ENCODE data around the gene CA10. TPM values are rescaled to one million over a fixed set of nuclear protein-coding genes. Genes with fewer than 3 reads are reported as not detected.

The CA10 gene
- total RNA-seq, 1 experiment from 2014 or later, result not detected

GRCh38 chr17:51818777-51819176 lies 339.7 kb downstream of the CA10 start:
- DNase-seq (ENCODE audit: low read depth), result no peak

- no peak for DNase-seq (ENCODE audit: low read depth)
These were observed 340.6 kb downstream of the CA10 start for GRCh38 chr17:51817955-51818354.

- no peak for DNase-seq (ENCODE audit: low read depth)
These were observed 341.4 kb downstream of the CA10 start for GRCh38 chr17:51817117-51817516.

- no peak for DNase-seq (ENCODE audit: low read depth)
These were observed 343.4 kb downstream of the CA10 start for GRCh38 chr17:51815097-51815496.

GRCh38 chr17:51814521-51814920 lies 344.0 kb downstream of the CA10 start:
- no peak for DNase-seq (ENCODE audit: low read depth)

GRCh38 chr17:51813784-51814174 lies 344.7 kb downstream of the CA10 start:
- DNase-seq (ENCODE audit: low read depth), result no peak

- no peak for DNase-seq (ENCODE audit: low read depth)
These were observed 345.3 kb downstream of the CA10 start for GRCh38 chr17:51813140-51813783.

GRCh38 chr17:51807460-51807859 lies 351.1 kb downstream of the CA10 start:
- no peak for DNase-seq (ENCODE audit: low read depth)

- no peak for DNase-seq (ENCODE audit: low read depth)
These were observed 352.7 kb downstream of the CA10 start for GRCh38 chr17:51805765-51806164.

GRCh38 chr17:51805185-51805584 lies 353.3 kb downstream of the CA10 start:
- DNase-seq (ENCODE audit: low read depth), result no peak

GRCh38 chr17:51803161-51803560 lies 355.4 kb downstream of the CA10 start:
- no peak for DNase-seq (ENCODE audit: low read depth)

- no peak for DNase-seq (ENCODE audit: low read depth)
These were observed 356.0 kb downstream of the CA10 start for GRCh38 chr17:51802544-51802943.

- DNase-seq (ENCODE audit: low read depth), result no peak
These were observed 356.9 kb downstream of the CA10 start for GRCh38 chr17:51801626-51802025.

- DNase-seq (ENCODE audit: low read depth), result no peak
These were observed 358.5 kb downstream of the CA10 start for GRCh38 chr17:51799981-51800380.

- DNase-seq (ENCODE audit: low read depth), result no peak
These were observed 359.3 kb downstream of the CA10 start for GRCh38 chr17:51799240-51799639.

- DNase-seq (ENCODE audit: low read depth), result no peak
These were observed 361.4 kb downstream of the CA10 start for GRCh38 chr17:51797150-51797549.

- DNase-seq (ENCODE audit: low read depth), result no peak
These were observed 362.5 kb downstream of the CA10 start for GRCh38 chr17:51796026-51796425.

GRCh38 chr17:51795401-51795800 lies 363.1 kb downstream of the CA10 start:
- DNase-seq (ENCODE audit: low read depth), result no peak

GRCh38 chr17:51794466-51794865 lies 364.0 kb downstream of the CA10 start:
- DNase-seq (ENCODE audit: low read depth), result no peak

- no peak for DNase-seq (ENCODE audit: low read depth)
These were observed 364.8 kb downstream of the CA10 start for GRCh38 chr17:51793686-51794085.

- no peak for DNase-seq (ENCODE audit: low read depth)
These were observed 379.7 kb downstream of the CA10 start for GRCh38 chr17:51778842-51779241.

GRCh38 chr17:51770027-51770759 lies 388.3 kb downstream of the CA10 start:
- DNase-seq (ENCODE audit: low read depth), result no peak

GRCh38 chr17:51769231-51769630 lies 389.3 kb downstream of the CA10 start:
- no peak for DNase-seq (ENCODE audit: low read depth)

- DNase-seq (ENCODE audit: low read depth), result no peak
These were observed 389.8 kb downstream of the CA10 start for GRCh38 chr17:51768706-51769105.

All from Daoy (cell line).